ENCODE results near the gene CUL4A. TPM values are rescaled to one million over a fixed set of nuclear protein-coding genes. Genes with fewer than 3 reads are reported as not detected.

CUL4A gene
- total and polyA plus RNA-seq, 10 donors, result 24.4 to 99.3 (median 63.9) TPM

- intact Hi-C loops (cut with DNase I; ENCODE audit: low total_unique reads), result no loop called here
- Histone ChIP-seq H3K4me3 (no peak overlapping the region), H3K9me3 (peaks cover 0 to 11% (median 0%) of the 10 kb centered on the region in 8 donors), H3K4me1 (peaks cover 0 to 26% (median 8%) of the 10 kb centered on the region in 6 donors), H3K27ac (peak overlapping the region; percentile 16 to 82 (median 76)), H3K36me3 (peaks cover 0 to 58% (median 20%) of the 10 kb centered on the region in 6 donors), H3K27me3 (replicated peaks in 1 of 7) (no peaks in the 10 kb centered on the region)
- DNase-seq, result no peak
- TF ChIP-seq POLR2A (IDR thresholded peaks at IDR 0.05) (no peak), POLR2AphosphoS5 (IDR thresholded peaks at IDR 0.05) (peak; percentile 30 to 39 (median 31))
- WGBS, 5 donors, result 82 to 88% (median 83%) methylated on average over 30 to 34 of the region's 34 CpGs
These were observed 37.9 kb upstream of the CUL4A start for GRCh38 chr13:113171250-113172125.

DNA sequence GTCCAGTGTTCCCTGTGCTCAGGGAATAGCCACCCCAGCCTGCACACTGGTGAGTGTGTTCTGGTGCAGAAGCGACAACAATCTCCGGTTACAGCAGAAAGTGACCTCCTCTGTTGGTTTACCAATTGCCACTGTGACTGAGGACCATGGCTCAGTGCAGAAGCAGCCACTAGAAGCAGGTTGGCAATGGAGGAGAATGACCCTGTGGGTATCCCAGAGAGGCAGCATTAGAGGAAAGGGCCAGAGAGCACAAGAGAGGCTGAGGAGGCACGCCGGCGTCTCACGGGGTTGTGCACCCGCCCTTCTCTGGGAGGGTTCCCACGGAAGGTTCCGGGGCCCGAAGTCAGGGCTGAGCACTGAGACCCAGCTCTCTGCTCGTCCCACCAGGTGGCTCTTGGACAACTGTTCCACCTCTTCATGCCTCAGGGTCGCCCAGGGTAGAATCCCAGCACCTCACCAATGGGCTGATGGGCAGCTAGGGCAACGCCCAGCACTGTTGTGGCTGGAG lies 36.9 kb upstream of the CUL4A start:
- Histone ChIP-seq H3K4me1 (peaks cover 0 to 35% (median 14%) of the 10 kb centered on the region in 6 donors), H3K9me3 (peaks cover 0 to 8% (median 0%) of the 10 kb centered on the region in 8 donors), H3K27ac (no peak overlapping the region), H3K36me3 (peaks cover 0 to 68% (median 29%) of the 10 kb centered on the region in 6 donors), H3K27me3 (replicated peaks in 1 of 7) (no peaks in the 10 kb centered on the region), H3K4me3 (no peak overlapping the region)
- 94 to 97% (median 95%) methylated on average over 4 to 13 of the region's 13 CpGs for WGBS, 5 donors
- DNase-seq, result no peak
- TF ChIP-seq CTCF (IDR thresholded peaks at IDR 0.05 in 8 of 11, conservative IDR thresholded peaks at IDR 0.05 in 3 of 11) (no peak), POLR2AphosphoS5 (IDR thresholded peaks at IDR 0.05) (no peak), POLR2A (IDR thresholded peaks at IDR 0.05) (no peak)
- intact Hi-C loops (cut with DNase I; ENCODE audit: low total_unique reads), result no loop called here

DNA sequence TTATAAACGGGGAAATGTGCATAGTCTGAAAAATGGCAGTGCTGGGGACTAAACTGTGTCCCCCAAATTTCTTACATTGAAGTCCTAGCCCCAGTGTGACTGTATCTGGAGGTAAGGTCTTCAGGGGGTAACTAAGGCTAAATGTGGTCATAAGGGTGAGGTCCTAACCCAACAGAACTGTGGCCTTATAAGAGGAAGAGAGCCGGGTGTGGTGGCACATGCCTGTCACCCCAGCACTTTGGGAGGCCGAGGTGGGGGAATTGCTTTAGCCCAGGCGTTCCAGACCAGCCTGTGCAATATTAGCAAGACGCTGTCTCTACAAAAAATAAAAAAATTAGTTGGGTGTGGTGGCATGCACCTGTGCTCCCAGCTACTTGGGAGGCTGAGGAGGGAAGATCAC lies 33.1 kb upstream of the CUL4A start:
- Histone ChIP-seq H3K4me3 (no peak overlapping the region), H3K27ac (peak overlapping the region in 6 of 8 donors; percentile 15 to 80 (median 59)), H3K4me1 (peaks cover 0 to 41% (median 21%) of the 10 kb centered on the region in 6 donors), H3K36me3 (peaks cover 5 to 92% (median 65%) of the 10 kb centered on the region in 6 donors), H3K9me3 (no peaks in the 10 kb centered on the region), H3K27me3 (replicated peaks in 1 of 7) (no peaks in the 10 kb centered on the region)
- TF ChIP-seq POLR2A (IDR thresholded peaks at IDR 0.05), result no peak
- TF ChIP-seq CTCF (IDR thresholded peaks at IDR 0.05 in 8 of 11, conservative IDR thresholded peaks at IDR 0.05 in 3 of 11), result no peak
- TF ChIP-seq POLR2AphosphoS5 (IDR thresholded peaks at IDR 0.05), result no peak
- intact Hi-C loops (cut with DNase I; ENCODE audit: low total_unique reads), result no loop called here
- DNase-seq, result peak; percentile 82
- WGBS, 5 donors, result 50 to 74% (median 55%) methylated on average over 5 of the region's 5 CpGs

GRCh38 chr13:113176822-113177221 lies 32.6 kb upstream of the CUL4A start:
- WGBS, 5 donors, result 91 to 96% (median 95%) methylated on average over 14 of the region's 14 CpGs
- no peak for DNase-seq
- Histone ChIP-seq H3K27me3 (replicated peaks in 1 of 7) (no peaks in the 10 kb centered on the region), H3K9me3 (no peaks in the 10 kb centered on the region), H3K4me1 (peaks cover 0 to 35% (median 21%) of the 10 kb centered on the region in 6 donors), H3K36me3 (peaks cover 5 to 92% (median 65%) of the 10 kb centered on the region in 6 donors), H3K4me3 (no peak overlapping the region), H3K27ac (peak overlapping the region in 5 of 8 donors; percentile 16 to 80 (median 59))
- intact Hi-C loops (cut with DNase I; ENCODE audit: low total_unique reads), result no loop called here
- no peak for TF ChIP-seq POLR2AphosphoS5 (IDR thresholded peaks at IDR 0.05)
- TF ChIP-seq POLR2A (IDR thresholded peaks at IDR 0.05), result no peak
- no peak for TF ChIP-seq CTCF (IDR thresholded peaks at IDR 0.05 in 8 of 11, conservative IDR thresholded peaks at IDR 0.05 in 3 of 11)
